Prostate gland (tissue), 2 donors: ENCODE measurements around the gene IL25.

ENCODE experiments used
- POLR2A ChIP-seq: fragments of 450-650 bp; IDR thresholded peaks from one replicate; pipeline ENCODE4 v1.6.1; 2016; ENCODE audit warnings: antibody characterized with exemption, mild to moderate bottlenecking
- POLR2AphosphoS5 ChIP-seq: sonication (generic); formaldehyde crosslinking; IDR thresholded peaks from one replicate; pipeline ENCODE4 v1.6.1; 2017; ENCODE audit warnings: antibody characterized with exemption
- TF ChIP-seq, protein P1 (sequence below), 4 experiments: fragments of 200-600 bp in 2 of 4; fragments of 450-650 bp in 2 of 4; sonication (generic) in 2 of 4; IDR thresholded peaks; 1 replicate in 3 of 4; 2 replicates in 1 of 4; pipeline ENCODE4 v1.5.1; 2016 to 2019; ENCODE audit warnings: antibody characterized with exemption in 4 of 4, mild to moderate bottlenecking in 2 of 4, moderate library complexity in 2 of 4

DNA sequence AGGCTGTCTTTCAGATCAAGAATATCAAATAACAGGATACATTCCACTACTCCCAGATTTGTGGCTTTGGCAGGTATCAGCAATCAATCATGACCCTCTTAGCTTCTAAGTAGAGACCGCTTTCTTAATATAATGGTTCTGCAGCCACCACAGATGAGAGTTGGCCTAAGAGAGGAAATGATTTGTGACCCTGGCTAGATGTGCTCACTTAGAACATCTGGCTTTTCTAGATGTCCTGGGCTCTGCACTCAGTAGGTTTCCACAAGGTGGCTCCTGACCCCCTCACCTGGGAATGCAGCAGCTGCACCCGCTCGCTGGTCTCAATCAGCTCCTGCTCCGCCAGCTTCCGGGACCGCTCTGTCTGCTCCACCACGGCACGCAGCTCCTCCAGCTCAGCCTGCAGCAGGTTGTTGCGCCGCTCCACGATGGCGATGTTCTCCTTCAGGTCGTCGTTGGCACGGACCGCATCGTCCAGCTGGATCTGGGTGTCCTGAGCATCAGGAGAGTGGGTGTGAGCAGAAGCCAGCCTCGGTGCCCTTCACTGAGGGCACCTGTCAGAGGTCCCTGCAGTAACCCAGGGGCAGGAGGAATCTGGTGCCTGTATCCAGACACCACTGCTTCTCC is 13.1 kb downstream of the IL25 start:
- TF ChIP-seq, protein P1, sequence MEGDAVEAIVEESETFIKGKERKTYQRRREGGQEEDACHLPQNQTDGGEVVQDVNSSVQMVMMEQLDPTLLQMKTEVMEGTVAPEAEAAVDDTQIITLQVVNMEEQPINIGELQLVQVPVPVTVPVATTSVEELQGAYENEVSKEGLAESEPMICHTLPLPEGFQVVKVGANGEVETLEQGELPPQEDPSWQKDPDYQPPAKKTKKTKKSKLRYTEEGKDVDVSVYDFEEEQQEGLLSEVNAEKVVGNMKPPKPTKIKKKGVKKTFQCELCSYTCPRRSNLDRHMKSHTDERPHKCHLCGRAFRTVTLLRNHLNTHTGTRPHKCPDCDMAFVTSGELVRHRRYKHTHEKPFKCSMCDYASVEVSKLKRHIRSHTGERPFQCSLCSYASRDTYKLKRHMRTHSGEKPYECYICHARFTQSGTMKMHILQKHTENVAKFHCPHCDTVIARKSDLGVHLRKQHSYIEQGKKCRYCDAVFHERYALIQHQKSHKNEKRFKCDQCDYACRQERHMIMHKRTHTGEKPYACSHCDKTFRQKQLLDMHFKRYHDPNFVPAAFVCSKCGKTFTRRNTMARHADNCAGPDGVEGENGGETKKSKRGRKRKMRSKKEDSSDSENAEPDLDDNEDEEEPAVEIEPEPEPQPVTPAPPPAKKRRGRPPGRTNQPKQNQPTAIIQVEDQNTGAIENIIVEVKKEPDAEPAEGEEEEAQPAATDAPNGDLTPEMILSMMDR (IDR thresholded peaks at IDR 0.05): no peak
- TF ChIP-seq POLR2AphosphoS5 (no peak), POLR2A (no peak)
